NCI-H446 treated with DMSO at 0.1 percent for 48 hours (cell line): ENCODE data around the gene SMIM28.
"Not testable (repeated sequence)": the region's sequence is repeated elsewhere in the genome, so short reads cannot be mapped to it uniquely, and the experiment has no call there.

Experiments used
- DNase-seq: peaks from one replicate; lab custom pipeline; 2025; lab: John Stamatoyannopoulos, UW

SMIM28 gene

DNA sequence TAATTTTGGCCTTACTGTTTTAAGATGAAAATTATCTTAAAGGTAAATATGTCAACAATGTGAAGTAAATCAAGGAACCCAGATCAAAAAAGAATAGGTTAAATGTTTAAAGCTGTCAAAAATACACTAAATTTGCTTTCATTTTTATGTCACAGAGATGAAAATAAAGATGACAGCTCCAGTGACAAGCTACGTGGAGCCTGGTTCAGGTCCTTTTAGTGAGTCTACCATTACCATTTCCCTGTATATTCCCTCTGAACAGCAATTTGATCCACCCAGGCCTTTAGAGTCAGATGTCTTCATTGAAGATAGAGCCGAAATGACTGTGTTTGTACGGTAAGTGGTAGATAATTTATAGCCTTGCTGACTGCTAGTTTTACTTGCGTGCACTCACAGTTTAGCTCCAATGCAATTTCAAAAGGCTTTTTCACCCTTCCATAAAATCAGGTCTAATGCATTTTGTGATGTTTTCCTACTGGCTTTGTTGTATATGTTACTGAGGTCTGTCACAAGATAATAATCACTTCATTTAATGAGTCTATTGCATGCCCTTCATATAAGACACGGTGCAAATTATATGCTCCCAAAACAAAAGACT is 28.2 kb downstream of the SMIM28 start:
- DNase-seq: no peak

DNA sequence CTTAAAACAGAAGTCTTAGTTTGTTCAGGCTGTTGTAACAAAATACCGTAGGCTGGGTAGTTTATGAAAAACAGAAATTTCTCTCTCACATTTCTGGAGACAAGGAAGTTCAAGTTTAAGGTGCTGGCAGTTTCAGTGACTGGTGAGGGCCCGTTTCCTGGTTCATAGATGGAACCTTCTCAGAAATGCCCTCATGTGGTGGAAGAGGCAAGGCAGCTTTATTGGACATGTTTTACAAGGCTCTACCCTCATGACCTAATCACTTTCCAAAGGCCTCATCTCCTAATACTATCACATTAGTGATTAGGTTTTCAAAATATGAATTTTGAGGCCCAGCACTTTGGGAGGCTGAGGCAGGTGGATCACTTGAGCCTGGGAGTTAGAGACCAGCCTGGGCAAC is 28.7 kb downstream of the SMIM28 start:
- DNase-seq: no peak

DNA sequence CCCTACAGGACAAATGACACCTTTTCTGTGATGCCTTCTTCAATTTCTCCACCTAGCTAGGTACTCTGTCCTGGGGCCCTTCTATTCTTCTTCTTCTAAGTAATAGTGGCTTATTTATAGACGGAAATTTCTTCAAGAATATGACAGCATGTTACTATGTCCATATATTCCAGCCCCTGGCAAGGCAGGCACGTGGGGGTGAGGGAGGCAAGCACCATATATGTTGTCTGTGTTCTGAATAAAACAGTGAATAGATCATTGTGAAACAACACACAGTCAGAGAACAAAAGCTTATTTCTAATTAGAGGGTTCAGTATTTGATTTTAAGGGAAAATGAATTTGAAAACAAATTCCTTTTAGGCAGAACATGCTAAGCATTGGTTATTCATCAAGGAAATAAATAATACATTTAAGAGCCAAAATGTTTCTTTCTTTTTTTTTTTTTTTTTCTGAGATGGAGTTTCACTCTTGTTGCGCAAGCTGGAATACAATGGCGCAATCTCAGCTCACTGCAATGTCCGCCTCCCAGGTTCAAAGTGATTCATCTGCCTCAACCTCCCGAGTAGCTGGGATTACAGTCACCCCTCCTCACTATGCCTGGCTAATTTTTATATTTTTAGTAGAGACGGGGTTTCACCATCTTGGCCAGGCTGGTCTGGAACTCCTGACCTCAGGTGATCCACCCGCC is 32.5 kb downstream of the SMIM28 start:
- no peak for DNase-seq

DNA sequence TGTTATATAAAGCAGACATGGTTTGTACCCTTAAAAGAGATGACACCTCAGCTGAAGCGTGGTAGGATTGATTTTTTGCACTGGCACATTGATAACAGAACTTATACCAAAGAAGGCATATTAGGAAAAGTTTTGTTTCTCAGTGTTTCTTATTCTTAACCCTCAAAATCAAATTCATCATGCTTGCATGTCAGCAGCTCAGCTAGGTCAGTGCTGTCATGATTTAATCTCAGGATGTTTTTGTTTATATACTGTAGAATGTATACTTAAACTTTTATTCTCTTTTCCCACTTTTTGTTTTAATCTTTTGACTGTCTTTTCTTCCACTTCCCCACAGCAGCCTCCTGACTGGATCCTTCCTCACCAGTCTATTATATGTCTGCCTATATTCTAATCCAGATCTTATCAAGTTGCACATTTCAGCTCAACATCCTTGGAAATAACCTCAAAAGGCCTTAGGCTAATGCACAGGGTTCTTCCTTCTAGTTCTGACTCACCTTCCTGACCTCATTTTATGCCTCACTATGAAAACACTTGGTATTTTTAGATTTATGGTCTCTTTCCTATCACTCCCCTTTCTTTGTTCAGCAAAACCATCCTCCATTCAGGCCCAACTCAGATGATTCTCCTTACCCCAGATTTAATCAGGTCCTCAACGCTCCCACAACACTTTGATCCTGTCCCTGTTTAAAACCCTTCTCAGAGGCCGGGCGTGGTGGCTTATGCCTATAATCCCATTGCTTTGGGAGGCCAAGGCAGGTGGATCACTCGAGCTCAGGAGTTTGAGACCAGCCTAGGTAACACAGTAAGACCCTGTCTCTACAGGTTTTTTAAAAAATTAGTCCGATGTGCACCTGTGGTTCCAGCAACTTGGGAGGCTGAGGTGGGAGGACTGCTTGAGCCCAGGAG is 33.5 kb downstream of the SMIM28 start:
- DNase-seq: no peak

DNA sequence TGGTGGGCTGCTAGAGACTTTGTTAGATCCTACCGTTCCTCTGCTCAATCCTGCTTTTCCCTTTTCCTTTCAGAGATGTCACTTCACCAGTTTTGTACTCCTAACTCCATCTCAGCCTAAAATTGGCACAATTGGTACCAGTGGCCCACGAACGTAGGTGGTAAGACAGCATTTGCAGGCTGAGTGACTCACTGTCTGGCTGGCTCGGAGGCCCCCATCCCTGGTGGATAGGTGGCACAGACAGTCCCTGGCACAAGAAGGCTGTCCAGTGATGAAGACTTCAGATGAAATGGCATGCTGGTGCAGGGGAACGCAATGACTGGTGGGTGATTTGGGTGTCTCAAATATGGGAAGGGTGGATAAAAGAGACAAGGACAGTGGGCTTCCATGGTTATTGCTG is 37.4 kb downstream of the SMIM28 start:
- DNase-seq: no peak

DNA sequence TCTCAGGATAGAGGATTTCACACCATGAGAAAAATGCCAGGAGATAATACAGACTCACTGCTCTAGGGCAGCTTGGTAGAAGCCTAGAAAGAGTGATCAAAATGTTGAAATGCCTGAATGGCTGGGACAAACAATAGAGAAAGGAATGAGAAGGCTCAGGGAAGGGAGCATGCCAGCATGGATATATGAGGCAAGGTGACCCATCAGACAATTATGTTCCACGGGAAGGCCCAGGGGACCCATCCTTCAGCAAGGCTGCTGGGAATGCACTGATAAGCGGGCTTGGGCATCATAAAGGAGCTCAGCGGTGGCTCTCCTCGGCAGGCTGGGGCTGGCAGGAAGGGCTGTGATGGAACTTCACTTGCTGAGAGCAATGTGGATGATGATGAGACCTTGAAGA is 38.5 kb downstream of the SMIM28 start:
- no peak for DNase-seq

DNA sequence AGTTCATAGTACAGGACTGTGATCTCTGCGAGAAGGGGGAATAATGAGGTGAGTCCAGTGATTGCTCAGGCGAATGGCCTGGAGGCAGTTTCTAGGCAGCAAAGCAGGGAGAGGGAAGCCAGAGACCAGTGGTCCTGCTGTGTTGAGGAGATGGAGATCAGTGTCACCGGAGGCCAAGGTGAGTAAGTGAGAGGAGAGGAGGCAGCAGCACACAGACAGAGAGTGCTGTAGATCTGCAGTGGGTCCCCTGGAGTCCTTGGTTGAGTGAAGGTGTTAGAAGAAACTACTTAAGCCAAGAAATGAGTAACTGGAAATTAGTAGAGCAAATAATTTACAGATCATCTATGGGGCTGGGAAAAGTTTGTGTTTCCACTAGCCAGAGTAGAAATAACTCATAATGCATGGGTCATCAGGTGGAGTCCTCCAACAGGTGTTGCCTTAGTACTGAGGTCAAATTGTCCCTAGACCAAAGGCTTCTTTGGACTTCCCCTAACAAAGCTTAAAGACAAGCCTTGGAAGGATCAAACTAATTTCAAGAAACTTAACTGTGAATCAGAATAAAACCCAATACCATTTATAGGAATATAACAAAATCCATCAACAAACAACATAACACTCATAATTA is 39.9 kb downstream of the SMIM28 start:
- DNase-seq: no peak

DNA sequence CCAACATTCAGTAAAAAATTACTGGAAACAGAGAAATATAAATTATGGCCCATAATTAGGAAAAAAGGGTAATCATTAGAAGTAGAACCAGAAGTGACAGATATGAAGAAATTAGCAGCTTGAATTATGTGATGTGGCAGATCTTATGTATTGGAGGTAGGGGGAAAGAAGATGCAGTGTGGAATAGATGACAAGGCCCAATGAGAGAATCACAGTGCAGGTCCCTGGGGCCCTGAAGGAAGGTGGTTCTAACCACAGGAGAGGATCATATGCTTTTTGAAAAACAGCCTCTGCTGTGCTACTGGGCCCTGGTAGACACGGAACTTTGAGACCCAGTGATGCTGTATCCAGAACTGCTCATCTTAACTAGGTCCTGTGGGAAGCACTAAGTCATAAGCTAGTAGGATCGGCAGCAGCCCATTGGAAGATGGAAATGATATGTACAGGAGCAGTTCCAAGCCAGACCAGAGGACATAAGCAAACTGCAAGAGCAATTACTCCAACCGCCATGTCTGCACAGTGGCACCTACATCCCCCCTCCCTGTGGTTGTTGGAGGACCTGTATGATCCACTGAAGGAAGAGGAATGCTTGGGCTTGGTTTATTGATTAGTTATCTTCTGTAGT is 40.5 kb downstream of the SMIM28 start:
- no peak for DNase-seq

DNA sequence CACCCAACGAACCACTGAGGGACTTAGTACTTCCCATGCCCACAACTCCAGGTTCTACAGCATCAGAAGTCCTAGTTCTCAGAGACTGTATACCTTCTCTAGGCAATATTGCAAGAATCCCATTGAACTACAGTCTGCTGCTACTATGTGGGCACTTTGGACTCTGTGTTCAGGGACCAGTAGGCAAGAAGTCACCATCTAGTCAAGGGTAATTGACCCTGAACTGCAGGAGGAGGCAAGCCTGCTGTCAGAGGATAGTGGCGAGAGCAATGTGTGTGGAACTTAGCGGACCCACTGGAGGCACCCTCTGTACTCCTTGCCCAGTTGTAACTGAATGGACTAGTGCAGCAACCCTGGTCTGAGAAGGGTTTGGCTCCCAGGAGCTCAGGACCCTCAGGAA is 42.1 kb downstream of the SMIM28 start:
- no peak for DNase-seq

DNA sequence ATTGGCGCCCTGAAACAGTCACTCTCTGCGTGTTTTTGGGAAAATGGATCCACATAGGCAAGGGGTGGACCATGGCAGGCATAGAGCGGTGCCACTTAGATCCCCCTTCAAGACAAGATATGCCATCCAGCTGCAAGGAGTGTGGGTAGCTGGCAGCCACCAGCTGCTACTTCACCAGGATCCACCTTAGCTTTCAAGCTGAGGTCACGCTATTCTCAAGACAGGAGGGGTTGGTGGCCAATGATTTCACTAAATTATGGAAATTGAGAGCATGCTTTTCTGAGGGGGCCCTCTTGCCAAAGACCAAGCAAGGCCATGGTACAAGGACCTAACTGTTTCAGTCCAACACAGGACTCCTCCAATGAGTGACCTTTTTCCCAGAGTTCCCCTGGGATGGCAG is 42.7 kb downstream of the SMIM28 start:
- no peak for DNase-seq

DNA sequence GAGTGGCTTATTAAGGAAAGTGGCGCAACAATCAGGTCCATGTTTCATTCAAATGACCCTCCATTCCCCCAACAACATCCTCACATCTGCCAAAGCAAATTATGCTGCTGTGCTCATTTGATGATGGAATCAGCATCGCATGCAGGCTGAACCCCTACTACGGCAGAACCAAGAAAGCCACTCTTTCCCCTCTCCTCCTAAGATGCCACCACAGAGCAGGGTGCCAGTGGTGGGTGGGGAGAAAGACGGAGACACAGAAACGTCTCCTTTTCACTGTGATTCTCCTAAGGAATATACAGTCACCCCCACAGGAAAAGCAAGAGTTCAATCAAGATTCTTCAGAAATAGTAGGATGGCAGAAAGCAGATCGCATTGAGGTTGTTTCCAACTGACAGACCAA is 43.4 kb downstream of the SMIM28 start:
- DNase-seq: no peak

DNA sequence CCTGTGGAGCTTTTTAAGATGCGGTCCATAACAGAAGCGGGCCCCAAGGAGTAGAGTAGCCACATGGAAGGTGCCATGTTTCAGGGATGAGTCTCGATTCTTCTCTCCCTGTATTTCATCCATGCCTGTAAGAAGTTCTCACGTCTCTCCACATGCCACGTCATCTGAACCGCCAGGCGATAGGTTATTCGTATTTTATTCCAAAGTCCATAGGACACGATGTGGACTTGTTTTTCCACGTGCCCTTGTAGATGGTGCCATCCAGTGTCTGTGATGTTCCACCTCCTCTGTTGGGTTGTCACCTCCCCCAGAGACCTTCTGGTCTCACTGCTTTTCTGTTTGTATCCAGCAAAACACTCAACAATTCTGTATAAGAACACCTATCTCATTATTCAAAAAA is 43.9 kb downstream of the SMIM28 start:
- no peak for DNase-seq

DNA sequence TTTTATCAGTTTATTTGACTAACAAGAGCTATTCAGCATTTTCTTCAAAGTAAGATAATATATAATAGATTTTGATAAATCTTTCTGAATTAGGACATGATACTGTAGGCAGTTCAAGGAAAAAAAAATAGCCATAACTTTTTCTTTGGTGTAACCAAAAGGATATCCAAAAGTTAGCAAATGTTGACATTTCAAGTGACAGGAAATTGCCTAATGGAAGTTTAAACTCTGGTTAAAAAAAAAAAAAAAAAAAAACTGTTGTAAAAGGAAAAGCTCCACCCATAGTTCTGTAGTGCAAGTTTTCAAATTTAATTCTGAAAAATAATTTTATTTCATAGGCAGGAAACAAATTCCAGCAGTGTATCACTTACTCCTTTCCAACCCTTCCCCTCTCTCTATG is 45.2 kb downstream of the SMIM28 start:
- DNase-seq: no peak

DNA sequence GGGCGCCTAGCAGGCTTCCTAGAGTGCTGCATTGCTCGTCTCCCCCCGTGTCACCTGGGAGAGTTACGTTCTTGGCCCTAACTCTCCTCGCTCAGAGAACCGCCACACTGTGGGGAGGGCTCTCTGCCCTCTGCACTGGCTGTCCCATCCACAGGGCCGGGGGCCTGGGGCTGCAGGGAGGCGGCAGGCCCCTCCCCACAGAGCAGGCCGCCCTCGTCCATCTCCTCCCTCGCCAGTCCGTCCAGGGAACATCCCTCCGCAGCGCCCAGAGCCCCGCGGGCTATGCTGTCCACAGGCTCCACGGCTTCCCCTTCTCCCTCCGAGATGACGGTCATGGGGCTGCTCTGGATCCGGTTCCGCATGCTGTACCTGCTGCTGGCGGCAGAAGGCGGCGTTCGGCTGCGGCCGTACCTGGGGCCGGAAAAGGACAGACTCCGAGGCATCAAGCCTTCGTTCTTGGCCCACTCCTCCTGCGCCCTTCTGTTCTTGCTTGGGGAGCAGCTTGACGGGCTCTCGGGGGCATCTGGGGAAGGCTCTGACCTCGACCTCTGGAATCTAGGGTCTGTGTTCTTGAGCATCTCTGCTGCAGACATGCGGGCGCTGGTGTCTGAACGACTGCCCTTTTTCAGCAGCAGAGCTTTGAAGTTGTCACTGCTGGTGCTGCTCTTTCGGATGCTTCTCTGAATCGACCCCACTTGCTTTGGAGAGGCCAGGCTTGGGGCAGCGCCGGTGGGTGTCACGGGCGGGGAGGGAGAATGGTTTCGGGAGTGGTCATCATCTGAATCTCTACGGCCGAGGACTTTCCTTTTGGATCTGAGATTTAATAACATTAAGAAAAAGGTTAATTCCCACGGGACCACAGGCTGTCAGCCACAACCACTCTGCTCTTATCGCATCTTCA is 46.5 kb downstream of the SMIM28 start:
- DNase-seq: no peak

DNA sequence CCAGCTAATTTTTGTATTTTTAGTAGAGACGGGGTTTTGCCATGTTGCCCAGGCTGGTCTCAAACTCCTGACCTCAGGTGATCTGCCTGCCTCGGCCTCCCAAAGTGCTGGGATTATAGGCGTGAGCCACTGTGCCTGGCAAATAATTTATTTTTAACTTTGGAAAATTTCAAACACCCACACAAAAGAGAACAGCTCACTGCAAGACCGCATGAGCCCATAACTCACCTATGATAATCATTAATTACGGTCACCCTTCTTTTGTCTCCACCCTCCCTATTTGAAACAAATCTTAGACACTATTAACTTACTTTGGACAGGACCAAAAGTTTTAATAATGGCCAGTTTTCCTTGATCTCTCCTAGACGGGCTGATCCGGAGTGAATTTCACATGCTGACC is 47.6 kb downstream of the SMIM28 start:
- DNase-seq: not testable (repeated sequence)

DNA sequence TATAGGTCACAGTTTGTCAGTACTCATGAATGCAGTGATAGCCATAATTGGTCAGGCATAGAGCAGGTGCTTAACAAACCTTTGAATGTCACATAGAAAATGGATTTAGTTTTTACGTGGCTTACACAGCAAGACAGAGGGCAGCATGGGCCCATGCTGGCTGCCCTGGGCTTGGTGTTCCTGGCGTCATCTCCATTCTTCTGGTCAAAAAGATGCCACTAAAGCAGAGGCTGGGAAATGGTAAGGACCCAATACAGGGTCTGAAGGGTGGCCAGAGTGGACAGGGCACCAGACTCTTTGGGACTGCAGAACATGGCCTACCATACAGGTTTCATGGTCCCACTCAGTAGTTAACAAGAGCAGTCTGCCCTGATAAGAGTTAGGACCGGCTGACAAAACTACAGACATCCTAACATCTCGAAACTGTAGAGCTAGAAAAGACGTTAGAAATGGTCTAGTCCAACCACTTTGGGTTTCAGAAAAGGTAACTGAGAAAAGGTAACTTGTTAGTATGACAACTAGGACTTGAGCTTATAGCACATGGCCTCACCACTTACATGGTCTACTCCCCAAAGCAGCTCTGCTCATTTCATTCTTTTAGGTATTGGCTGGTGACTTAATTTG is 48.9 kb downstream of the SMIM28 start:
- DNase-seq: no peak

DNA sequence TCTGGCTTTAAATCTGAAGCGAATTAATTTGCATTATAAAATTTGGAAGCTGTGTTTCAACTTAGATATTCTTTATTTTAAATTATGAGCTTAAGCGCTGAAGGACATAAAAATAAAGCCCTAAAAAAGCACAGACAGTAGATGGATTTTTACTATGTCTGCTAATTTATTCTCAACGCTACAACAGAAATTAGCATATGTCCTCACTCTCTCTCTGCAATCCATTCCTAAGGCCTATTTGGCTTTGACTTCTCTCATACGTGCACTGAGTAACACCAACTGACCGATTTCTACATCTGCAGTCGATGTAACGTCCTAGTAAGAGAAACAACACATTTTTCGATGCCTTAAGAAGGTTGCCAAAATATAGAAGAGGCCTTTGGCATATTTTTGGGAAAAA is 50.0 kb downstream of the SMIM28 start:
- no peak for DNase-seq

DNA sequence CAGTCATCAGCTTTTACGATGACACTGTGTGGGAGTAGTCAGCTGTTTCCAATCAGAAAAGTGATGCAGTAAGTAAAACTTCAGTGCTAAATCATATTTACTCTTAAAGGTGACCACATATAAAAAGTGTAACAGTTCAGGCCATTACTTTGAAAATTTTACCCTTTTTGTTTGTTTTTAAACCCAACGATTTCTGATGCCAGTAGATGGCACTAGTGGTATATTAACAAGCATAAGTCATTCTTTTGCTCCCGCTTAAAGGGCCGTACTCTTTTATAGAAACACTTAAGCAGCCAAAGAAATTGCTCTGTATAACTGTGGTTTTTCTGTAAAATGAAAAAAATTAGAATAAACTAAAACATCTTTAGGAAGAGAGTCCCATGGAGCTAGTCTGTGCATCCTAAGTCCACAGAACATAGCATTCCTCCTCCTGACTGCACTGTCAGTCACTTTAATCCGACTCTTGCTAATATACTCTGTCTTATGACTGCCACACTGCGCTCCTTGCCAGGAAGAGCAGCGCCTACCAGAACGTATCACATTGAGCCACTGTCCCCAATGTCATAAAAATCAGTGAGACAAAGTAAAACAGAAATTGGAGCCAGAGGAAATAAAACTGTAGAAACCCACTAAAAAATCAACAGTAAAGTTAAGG is 51.4 kb downstream of the SMIM28 start:
- DNase-seq: no peak

DNA sequence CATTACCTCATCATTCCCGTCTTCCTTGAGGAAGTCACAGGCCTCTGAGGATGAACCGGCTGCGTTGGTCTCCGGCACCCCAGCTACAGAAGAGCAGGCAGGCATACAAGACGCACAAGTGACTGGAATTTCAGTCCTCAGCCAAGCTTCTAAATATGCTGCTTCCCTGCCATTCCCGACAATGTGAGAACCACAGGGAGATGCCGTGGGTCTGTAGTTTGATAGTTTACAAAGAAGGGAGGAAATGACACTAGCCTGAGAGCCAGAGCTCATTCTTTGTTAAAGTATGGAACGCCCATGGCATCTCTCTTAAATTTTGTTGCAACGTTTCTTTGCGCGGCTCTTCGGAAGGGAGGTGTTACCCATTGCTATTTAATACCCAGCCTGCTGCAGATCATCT is 52.1 kb downstream of the SMIM28 start:
- no peak for DNase-seq
